Measurements from ENCODE around the gene SORBS2. TPM values are rescaled to one million over a fixed set of nuclear protein-coding genes. Genes with fewer than 3 reads are reported as not detected.

Gene SORBS2
- total and polyA plus RNA-seq, 9 donors, result 17.4 to 204 (median 32.7) TPM

DNA sequence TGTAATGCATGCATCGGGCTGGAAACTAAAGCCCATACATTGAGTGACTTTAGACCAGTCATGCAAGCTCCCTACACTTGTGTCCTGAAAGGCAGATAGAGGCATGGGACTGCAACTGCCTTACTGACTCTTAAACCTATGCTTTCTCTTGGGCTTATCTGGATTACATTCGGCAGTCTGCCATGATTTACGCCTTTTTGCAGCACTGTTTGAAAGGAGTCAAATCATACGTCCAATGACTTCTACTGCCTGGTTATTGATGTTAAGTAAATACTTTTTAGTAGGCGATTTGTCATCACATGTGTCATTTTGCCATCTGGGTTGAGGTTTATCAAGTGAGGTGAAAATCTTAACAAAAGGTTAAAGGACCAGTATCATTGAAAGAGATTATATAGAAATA lies 31.5 kb downstream of the SORBS2 start:
- Histone ChIP-seq H3K36me3 (no peaks in the 10 kb centered on the region), H3K4me3 (no peak overlapping the region), H3K9me3 (no peaks in the 10 kb centered on the region), H3K27ac (no peak overlapping the region), H3K4me1 (ENCODE audit: insufficient read depth) (peaks cover under 1% of the 10 kb centered on the region), H3K27me3 (no peaks in the 10 kb centered on the region)
- 90 to 97% (median 97%) methylated on average over 5 of the region's 5 CpGs for WGBS, 3 donors
- intact Hi-C loops (cut with DNase I), result no loop called here
- no peak for TF ChIP-seq POLR2A (IDR thresholded peaks at IDR 0.05)
- TF ChIP-seq, protein P1, sequence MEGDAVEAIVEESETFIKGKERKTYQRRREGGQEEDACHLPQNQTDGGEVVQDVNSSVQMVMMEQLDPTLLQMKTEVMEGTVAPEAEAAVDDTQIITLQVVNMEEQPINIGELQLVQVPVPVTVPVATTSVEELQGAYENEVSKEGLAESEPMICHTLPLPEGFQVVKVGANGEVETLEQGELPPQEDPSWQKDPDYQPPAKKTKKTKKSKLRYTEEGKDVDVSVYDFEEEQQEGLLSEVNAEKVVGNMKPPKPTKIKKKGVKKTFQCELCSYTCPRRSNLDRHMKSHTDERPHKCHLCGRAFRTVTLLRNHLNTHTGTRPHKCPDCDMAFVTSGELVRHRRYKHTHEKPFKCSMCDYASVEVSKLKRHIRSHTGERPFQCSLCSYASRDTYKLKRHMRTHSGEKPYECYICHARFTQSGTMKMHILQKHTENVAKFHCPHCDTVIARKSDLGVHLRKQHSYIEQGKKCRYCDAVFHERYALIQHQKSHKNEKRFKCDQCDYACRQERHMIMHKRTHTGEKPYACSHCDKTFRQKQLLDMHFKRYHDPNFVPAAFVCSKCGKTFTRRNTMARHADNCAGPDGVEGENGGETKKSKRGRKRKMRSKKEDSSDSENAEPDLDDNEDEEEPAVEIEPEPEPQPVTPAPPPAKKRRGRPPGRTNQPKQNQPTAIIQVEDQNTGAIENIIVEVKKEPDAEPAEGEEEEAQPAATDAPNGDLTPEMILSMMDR (IDR thresholded peaks at IDR 0.05), result no peak
- no peak for TF ChIP-seq EP300 (IDR thresholded peaks at IDR 0.05)
- DNase-seq, result no peak

DNA sequence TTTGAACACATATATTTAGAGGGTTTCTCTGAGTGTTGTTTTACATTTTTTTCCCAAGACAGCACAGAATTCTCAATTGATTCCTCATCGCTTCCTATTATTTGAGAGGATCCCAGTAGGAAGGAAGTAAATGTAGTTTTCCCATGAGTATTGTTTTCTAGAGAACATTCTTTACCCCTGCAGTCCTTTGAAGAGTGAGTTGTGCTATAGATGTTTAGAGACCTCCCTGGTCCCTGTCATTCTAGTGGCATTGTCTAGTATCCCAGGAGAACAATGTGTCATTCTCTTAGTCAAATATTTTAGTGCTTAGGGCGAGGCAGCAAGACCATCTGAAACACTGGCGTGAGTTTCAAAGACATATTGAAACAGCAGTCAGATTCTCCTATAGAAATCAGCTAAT lies 32.5 kb downstream of the SORBS2 start:
- no peaks in the 10 kb centered on the region for H3K36me3 ChIP-seq
- intact Hi-C loops (cut with DNase I), result no loop called here
- H3K4me1 ChIP-seq (ENCODE audit: insufficient read depth), result peaks cover 3% of the 10 kb centered on the region
- H3K27ac ChIP-seq, result no peak overlapping the region
- no peaks in the 10 kb centered on the region for H3K27me3 ChIP-seq
- 85 to 91% (median 91%) methylated on average over 3 of the region's 3 CpGs for WGBS, 3 donors
- TF ChIP-seq, protein P1 (IDR thresholded peaks at IDR 0.05), result no peak
- no peak for TF ChIP-seq POLR2A (IDR thresholded peaks at IDR 0.05)
- TF ChIP-seq EP300 (IDR thresholded peaks at IDR 0.05), result no peak
- no peaks in the 10 kb centered on the region for H3K9me3 ChIP-seq
- no peak overlapping the region for H3K4me3 ChIP-seq
- DNase-seq, result no peak

DNA sequence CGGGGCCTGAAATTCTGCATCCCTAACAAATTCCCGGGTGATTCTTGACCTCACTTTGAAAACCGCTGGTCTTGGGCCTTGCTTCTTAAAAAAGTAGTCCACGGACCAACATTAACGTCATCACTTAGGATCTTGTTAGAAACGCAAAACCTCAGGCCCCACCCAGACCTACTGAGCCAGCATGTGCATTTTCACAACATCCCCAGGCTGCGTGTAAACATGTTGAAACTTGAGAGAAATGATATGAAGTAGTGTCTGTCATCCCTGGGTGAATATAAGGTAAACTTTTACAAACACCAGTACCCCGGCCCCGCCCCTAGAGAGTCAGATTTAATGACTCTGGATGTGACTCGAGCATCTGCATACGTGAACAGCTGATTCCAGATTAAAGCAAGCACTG lies 33.7 kb downstream of the SORBS2 start:
- Histone ChIP-seq H3K4me1 (ENCODE audit: insufficient read depth) (peaks cover 3% of the 10 kb centered on the region), H3K27ac (no peak overlapping the region), H3K4me3 (no peak overlapping the region), H3K27me3 (no peaks in the 10 kb centered on the region), H3K36me3 (no peaks in the 10 kb centered on the region), H3K9me3 (no peaks in the 10 kb centered on the region)
- TF ChIP-seq POLR2A (IDR thresholded peaks at IDR 0.05) (no peak), EP300 (IDR thresholded peaks at IDR 0.05) (no peak)
- TF ChIP-seq, protein P1 (IDR thresholded peaks at IDR 0.05), result no peak
- no peak for DNase-seq
- intact Hi-C loops (cut with DNase I), result no loop called here
- WGBS, 3 donors, result 91 to 95% (median 94%) methylated on average over 11 of the region's 11 CpGs

DNA sequence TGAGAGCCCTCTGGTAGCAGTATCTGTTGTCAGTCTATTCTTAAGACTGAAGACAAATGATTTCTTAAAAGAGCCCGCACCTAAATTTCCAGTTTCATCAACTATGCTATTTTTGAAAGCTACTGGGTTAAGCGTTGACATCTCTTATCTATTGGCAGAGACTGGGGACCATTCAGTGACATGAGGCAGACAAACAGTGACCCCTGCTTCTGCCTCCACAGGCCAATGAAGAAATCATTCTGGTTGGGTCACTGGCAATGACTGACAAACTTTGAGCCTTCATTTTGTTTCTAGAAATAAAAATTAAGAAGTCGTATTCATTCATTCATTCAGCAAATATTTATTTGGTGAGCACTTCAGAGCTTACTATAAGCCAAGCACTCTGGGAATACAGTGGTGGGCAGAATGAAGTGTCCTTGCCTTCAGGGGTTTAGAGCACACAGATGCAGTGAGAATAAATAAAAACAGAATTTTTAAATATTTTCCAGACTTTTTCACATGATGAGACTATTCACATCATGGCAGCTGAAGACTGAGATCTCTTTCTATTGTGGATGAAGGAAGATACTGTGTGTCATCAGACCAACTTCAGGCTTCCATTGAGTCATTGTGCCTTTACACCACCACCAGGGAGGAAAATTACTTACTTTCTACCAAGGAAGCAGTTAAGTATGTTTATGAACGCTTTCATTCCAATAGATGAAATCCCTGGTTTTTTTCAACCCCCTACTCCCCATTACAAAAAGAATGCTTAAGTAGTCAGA lies 36.0 kb downstream of the SORBS2 start:
- H3K9me3 ChIP-seq, result no peaks in the 10 kb centered on the region
- no peak overlapping the region for H3K4me3 ChIP-seq
- H3K27ac ChIP-seq, result no peak overlapping the region
- intact Hi-C loops (cut with DNase I), result no loop called here
- peaks cover 3% of the 10 kb centered on the region for H3K4me1 ChIP-seq (ENCODE audit: insufficient read depth)
- no peaks in the 10 kb centered on the region for H3K36me3 ChIP-seq
- no peak for DNase-seq
- TF ChIP-seq POLR2A (IDR thresholded peaks at IDR 0.05) (no peak), EP300 (IDR thresholded peaks at IDR 0.05) (no peak)
- TF ChIP-seq, protein P1 (IDR thresholded peaks at IDR 0.05), result no peak
- H3K27me3 ChIP-seq, result no peaks in the 10 kb centered on the region
- WGBS, 3 donors, result 57 to 70% (median 62%) methylated on average over 4 of the region's 4 CpGs
